Measurements from ENCODE around the gene BFAR.
"Not testable (repeated sequence)": the region's sequence is repeated elsewhere in the genome, so short reads cannot be mapped to it uniquely, and the experiment has no call there.

The BFAR gene

GRCh38 chr16:14632693-14633569 is at the start of gene BFAR:
Gene BFAR (plus strand): TSS chr16:14632951. CDS start chr16:14644347, 11,396 bp downstream.
- DNase-seq = peak; percentile 98

- no peak for DNase-seq
These were observed 47.5 kb upstream of the BFAR start for GRCh38 chr16:14585287-14585686.

- DNase-seq = no peak
These were observed 46.0 kb upstream of the BFAR start for GRCh38 chr16:14586637-14587305.

GRCh38 chr16:14600164-14600563 is 32.6 kb upstream of the BFAR start:
- no peak for DNase-seq

GRCh38 chr16:14602443-14602963 is 30.2 kb upstream of the BFAR start:
- no peak for DNase-seq

- DNase-seq = no peak
These were observed 26.6 kb upstream of the BFAR start for GRCh38 chr16:14606102-14606501.

GRCh38 chr16:14608111-14608566 is 24.6 kb upstream of the BFAR start:
- no peak for DNase-seq

- DNase-seq = peak; percentile 24
These were observed 24.1 kb upstream of the BFAR start for GRCh38 chr16:14608604-14609003.

- no peak for DNase-seq
These were observed 23.0 kb upstream of the BFAR start for GRCh38 chr16:14609716-14610115.

- no peak for DNase-seq
These were observed 21.1 kb upstream of the BFAR start for GRCh38 chr16:14611660-14612059.

GRCh38 chr16:14613991-14614390 is 18.8 kb upstream of the BFAR start:
- no peak for DNase-seq

GRCh38 chr16:14616280-14616679 is 16.5 kb upstream of the BFAR start:
- no peak for DNase-seq

GRCh38 chr16:14618566-14618965 is 14.2 kb upstream of the BFAR start:
- no peak for DNase-seq

- no peak for DNase-seq
These were observed 5.7 kb upstream of the BFAR start for GRCh38 chr16:14627078-14627477.

GRCh38 chr16:14628806-14629611 is 3.7 kb upstream of the BFAR start:
- DNase-seq = no peak

GRCh38 chr16:14629612-14629918 is 3.2 kb upstream of the BFAR start:
- no peak for DNase-seq

- DNase-seq = peak; percentile 95
These were observed 2.7 kb upstream of the BFAR start, which contains the start of gene PARN for GRCh38 chr16:14629919-14630619. Gene PARN (minus strand): TSS chr16:14630260. CDS start chr16:14630125, 135 bp downstream.

- not testable (repeated sequence) for DNase-seq
These were observed 2.0 kb upstream of the BFAR start for GRCh38 chr16:14630620-14631330.

GRCh38 chr16:14634389-14634725 is 1.6 kb downstream of the BFAR start:
- DNase-seq = no peak

- no peak for DNase-seq
These were observed 2.8 kb downstream of the BFAR start for GRCh38 chr16:14635395-14636165.

Data from midbrain (tissue), 1 donor.